ENCODE measurements around the gene QDPR.

The QDPR gene

GRCh38 chr4:17436750-17437090 is 75.2 kb downstream of the QDPR start:
- TF ChIP-seq, protein P1, sequence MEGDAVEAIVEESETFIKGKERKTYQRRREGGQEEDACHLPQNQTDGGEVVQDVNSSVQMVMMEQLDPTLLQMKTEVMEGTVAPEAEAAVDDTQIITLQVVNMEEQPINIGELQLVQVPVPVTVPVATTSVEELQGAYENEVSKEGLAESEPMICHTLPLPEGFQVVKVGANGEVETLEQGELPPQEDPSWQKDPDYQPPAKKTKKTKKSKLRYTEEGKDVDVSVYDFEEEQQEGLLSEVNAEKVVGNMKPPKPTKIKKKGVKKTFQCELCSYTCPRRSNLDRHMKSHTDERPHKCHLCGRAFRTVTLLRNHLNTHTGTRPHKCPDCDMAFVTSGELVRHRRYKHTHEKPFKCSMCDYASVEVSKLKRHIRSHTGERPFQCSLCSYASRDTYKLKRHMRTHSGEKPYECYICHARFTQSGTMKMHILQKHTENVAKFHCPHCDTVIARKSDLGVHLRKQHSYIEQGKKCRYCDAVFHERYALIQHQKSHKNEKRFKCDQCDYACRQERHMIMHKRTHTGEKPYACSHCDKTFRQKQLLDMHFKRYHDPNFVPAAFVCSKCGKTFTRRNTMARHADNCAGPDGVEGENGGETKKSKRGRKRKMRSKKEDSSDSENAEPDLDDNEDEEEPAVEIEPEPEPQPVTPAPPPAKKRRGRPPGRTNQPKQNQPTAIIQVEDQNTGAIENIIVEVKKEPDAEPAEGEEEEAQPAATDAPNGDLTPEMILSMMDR (IDR thresholded peaks at IDR 0.05; ENCODE audit: borderline replicate concordance, extremely low read depth, low read length, poor library complexity, severe bottlenecking) = no peak
- no peak for TF ChIP-seq EZH2 (IDR thresholded peaks at IDR 0.05; ENCODE audit: borderline replicate concordance, low read depth, low read length, severe bottlenecking)
- Histone ChIP-seq H3K36me3 (ENCODE audit: insufficient read depth, low read length) (no peaks in the 10 kb centered on the region), H3K4me1 (ENCODE audit: insufficient read depth, low read length) (no peaks in the 10 kb centered on the region), H4K20me1 (ENCODE audit: insufficient read depth, low read length) (no peaks in the 10 kb centered on the region), H2AFZ (ENCODE audit: low read depth, low read length) (no peak overlapping the region), H3K27me3 (ENCODE audit: insufficient read depth, low read length, poor library complexity) (no peaks in the 10 kb centered on the region), H3K27ac (ENCODE audit: low read length) (no peak overlapping the region), H3K4me3 (ENCODE audit: low read depth in 1 of 2, low read length in 2 of 2) (no peak overlapping the region), H3K9me3 (ENCODE audit: insufficient read depth, low read length, severe bottlenecking) (no peaks in the 10 kb centered on the region), H3K79me2 (ENCODE audit: insufficient read depth, low read length) (no peaks in the 10 kb centered on the region), H3K9ac (ENCODE audit: low read depth, low read length) (no peak overlapping the region), H3K4me2 (ENCODE audit: insufficient read depth, low read length) (no peak overlapping the region)
- ATAC-seq (ENCODE audit: insufficient read depth, low read depth) = no peak
- DNase-seq = no peak

All from DND-41 (cell line).